HG03457 (cell line): Measurements from ENCODE around the gene SSNA1.

Experiments
- ATAC-seq: cut with Tn5 transposase; IDR thresholded peaks from one replicate; pipeline ENCODE4 v1.9.1; 2021; ENCODE audit warnings: moderate number of reproducible peaks; ENCODE audit not compliant: unreplicated experiment

SSNA1 gene

GRCh38 chr9:137182836-137183235 is 5.6 kb upstream of the SSNA1 start:
- ATAC-seq, result no peak

GRCh38 chr9:137183980-137184595 is 4.4 kb upstream of the SSNA1 start:
- ATAC-seq, result no peak

GRCh38 chr9:137184881-137185660 is 3.4 kb upstream of the SSNA1 start:
- ATAC-seq, result no peak

GRCh38 chr9:137185921-137186320 is 2.6 kb upstream of the SSNA1 start:
- ATAC-seq, result no peak

GRCh38 chr9:137186385-137186784 is 2.1 kb upstream of the SSNA1 start:
- no peak for ATAC-seq

- ATAC-seq, result no peak
These were observed 1.1 kb upstream of the SSNA1 start for GRCh38 chr9:137187386-137187785.

- no peak for ATAC-seq
These were observed 388 bp upstream of the SSNA1 start for GRCh38 chr9:137188086-137188489.

- no peak for ATAC-seq
These were observed 1.1 kb downstream of the SSNA1 start for GRCh38 chr9:137189297-137190295.

GRCh38 chr9:137190315-137190856 is 1.9 kb downstream of the SSNA1 start:
- ATAC-seq, result no peak

- no peak for ATAC-seq
These were observed 2.8 kb downstream of the SSNA1 start for GRCh38 chr9:137191245-137191644.

GRCh38 chr9:137191691-137192447 is 3.4 kb downstream of the SSNA1 start:
- ATAC-seq, result no peak

GRCh38 chr9:137192448-137192780 is 3.9 kb downstream of the SSNA1 start:
- ATAC-seq, result no peak

- no peak for ATAC-seq
These were observed 4.4 kb downstream of the SSNA1 start for GRCh38 chr9:137192859-137193258.

GRCh38 chr9:137193771-137194170 is 5.3 kb downstream of the SSNA1 start:
- no peak for ATAC-seq

- no peak for ATAC-seq
These were observed 5.9 kb downstream of the SSNA1 start for GRCh38 chr9:137194388-137194787.

- ATAC-seq, result no peak
These were observed 6.4 kb downstream of the SSNA1 start for GRCh38 chr9:137194909-137195308.

GRCh38 chr9:137195525-137196220 is 7.2 kb downstream of the SSNA1 start:
- no peak for ATAC-seq

- no peak for ATAC-seq
These were observed 9.8 kb downstream of the SSNA1 start for GRCh38 chr9:137198051-137198901.

GRCh38 chr9:137198902-137199283 is 10.4 kb downstream of the SSNA1 start:
- no peak for ATAC-seq
